GM06990 (cell line): Measurements from ENCODE around the gene ADPRHL1.
"Not testable (repeated sequence)": the region's sequence is repeated elsewhere in the genome, so short reads cannot be mapped to it uniquely, and the experiment has no call there.

ENCODE experiments used
- DNase-seq: peaks from one replicate; pipeline ENCODE4 v3.0.0-alpha.2; 2011; ENCODE audit not compliant: insufficient read length; ENCODE audit errors: extremely low read depth
- H3K27me3 ChIP-seq: replicated peaks from 2 replicates; pipeline ENCODE4 v1.6.0; 2011; ENCODE audit warnings: low read length; ENCODE audit not compliant: control insufficient read depth, insufficient read depth
- H3K36me3 ChIP-seq: 2 replicates; pipeline ENCODE4 v1.5.1; 2011; ENCODE audit warnings: low read length; ENCODE audit not compliant: control insufficient read depth, insufficient read depth
- H3K4me3 ChIP-seq: replicated peaks from 2 replicates; pipeline ENCODE4 v1.5.1; 2011; ENCODE audit warnings: low read depth, mild to moderate bottlenecking, control low read depth, low read length
- TF ChIP-seq, protein P1 (sequence below): IDR thresholded peaks from 2 replicates; pipeline ENCODE4 v1.5.1; 2011; ENCODE audit warnings: low read length, control low read depth, mild to moderate bottlenecking, inconsistent platforms; ENCODE audit not compliant: insufficient read depth, poor library complexity, severe bottlenecking

ADPRHL1 gene

GRCh38 chr13:113378825-113379224 is 74.5 kb downstream of the ADPRHL1 start:
- TF ChIP-seq, protein P1, sequence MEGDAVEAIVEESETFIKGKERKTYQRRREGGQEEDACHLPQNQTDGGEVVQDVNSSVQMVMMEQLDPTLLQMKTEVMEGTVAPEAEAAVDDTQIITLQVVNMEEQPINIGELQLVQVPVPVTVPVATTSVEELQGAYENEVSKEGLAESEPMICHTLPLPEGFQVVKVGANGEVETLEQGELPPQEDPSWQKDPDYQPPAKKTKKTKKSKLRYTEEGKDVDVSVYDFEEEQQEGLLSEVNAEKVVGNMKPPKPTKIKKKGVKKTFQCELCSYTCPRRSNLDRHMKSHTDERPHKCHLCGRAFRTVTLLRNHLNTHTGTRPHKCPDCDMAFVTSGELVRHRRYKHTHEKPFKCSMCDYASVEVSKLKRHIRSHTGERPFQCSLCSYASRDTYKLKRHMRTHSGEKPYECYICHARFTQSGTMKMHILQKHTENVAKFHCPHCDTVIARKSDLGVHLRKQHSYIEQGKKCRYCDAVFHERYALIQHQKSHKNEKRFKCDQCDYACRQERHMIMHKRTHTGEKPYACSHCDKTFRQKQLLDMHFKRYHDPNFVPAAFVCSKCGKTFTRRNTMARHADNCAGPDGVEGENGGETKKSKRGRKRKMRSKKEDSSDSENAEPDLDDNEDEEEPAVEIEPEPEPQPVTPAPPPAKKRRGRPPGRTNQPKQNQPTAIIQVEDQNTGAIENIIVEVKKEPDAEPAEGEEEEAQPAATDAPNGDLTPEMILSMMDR: no peak
- Histone ChIP-seq H3K36me3 (no peaks in the 10 kb centered on the region), H3K27me3 (no peaks in the 10 kb centered on the region), H3K4me3 (no peak overlapping the region)
- DNase-seq: no peak

- DNase-seq: no peak
- TF ChIP-seq, protein P1: no peak
- no peaks in the 10 kb centered on the region for H3K36me3 ChIP-seq
- H3K27me3 ChIP-seq: no peaks in the 10 kb centered on the region
- H3K4me3 ChIP-seq: no peak overlapping the region
Observed at GRCh38 chr13:113374511-113375175, 78.6 kb downstream of the ADPRHL1 start.

DNA sequence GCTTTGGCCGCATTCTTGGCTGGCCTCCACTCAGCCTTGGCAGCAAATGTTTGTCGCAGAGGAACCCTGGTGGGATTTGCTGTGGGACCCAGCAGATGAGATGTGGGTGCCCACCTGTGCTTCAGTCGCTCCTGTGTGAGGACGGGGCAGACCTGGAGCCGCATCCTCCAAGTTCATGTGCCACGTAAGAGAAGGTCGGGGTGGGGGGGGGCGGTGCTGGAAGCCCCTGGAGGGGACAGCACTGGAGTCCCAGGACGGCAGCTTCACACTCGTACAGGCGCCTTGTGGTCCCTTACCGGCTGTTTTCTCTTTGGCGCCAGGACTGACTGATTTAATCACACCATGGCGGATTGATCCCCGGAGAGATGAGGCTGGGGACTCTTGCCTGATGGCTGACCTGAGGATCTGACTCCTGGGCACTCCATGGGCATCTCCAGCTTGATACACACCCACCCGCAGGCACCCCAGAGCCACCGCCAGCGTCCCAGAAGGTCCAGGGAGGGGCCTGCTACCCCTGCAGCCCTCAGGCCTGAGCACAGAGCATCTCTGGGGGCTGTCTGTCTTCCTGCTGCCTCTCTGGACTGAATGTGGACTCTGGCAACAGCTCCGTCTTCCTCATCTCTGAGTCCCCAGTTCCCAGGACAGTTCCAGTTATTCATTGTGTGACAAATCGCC is 79.3 kb downstream of the ADPRHL1 start:
- TF ChIP-seq, protein P1: no peak
- no peak overlapping the region for H3K4me3 ChIP-seq
- no peaks in the 10 kb centered on the region for H3K27me3 ChIP-seq
- DNase-seq: no peak
- H3K36me3 ChIP-seq: no peaks in the 10 kb centered on the region

- DNase-seq, H3K27me3 ChIP-seq, H3K4me3 ChIP-seq, H3K36me3 ChIP-seq: not testable (repeated sequence)
Observed at GRCh38 chr13:113371701-113372100, 81.6 kb downstream of the ADPRHL1 start.

DNA sequence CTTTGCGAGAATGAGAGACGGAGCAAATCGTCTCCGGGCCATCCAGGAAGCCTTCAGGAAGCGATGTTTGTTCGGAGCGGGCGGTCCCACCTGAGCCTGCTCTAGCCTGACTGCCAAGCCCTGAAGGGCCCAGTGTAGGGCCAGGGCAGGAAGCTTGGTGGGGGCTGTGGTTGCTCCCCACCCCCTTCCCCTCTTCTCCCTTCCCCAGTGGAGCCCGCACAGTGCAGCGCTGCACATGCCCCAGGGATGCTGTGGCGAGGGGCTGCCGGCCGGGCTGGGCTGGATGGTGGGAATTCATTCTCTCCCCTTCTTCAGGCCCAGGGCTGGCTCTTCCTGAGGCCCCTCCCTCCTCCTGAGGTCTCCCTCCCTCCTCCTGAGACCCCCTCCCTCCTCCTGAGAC is 82.2 kb downstream of the ADPRHL1 start:
- no peak for DNase-seq
- no peaks in the 10 kb centered on the region for H3K27me3 ChIP-seq

DNA sequence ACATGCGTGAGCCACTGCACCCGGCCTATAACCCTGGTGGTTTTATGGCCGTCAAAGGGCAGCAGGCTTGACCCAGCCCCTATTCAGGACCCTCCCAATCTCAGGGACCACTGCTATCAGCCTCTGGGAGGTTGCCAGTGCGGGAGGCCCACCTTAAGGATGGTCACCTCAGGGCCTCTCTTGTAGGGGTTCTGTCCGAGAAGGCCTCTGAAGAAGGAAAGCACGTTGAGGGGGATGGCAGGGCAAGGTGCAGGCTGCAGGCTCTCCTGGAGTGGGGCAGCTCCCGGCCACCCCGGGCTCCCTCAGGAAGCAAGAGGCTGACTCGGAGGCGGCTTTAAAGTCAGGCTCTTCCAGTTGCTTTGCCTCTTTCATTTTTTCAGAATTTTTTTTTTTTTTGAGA is 83.4 kb downstream of the ADPRHL1 start:
- TF ChIP-seq, protein P1: no peak
- H3K4me3 ChIP-seq: no peak overlapping the region
- H3K36me3 ChIP-seq: no peaks in the 10 kb centered on the region
- no peak for DNase-seq
- no peaks in the 10 kb centered on the region for H3K27me3 ChIP-seq

More for the DNA sequence above, 82.2 kb downstream of the ADPRHL1 start:
- H3K4me3 ChIP-seq: no peak overlapping the region
- TF ChIP-seq, protein P1: no peak
- H3K36me3 ChIP-seq: no peaks in the 10 kb centered on the region
